ENCODE results near the gene PCDHGA3.
"Not testable (repeated sequence)": the region's sequence is repeated elsewhere in the genome, so short reads cannot be mapped to it uniquely, and the experiment has no call there.

The PCDHGA3 gene

DNA sequence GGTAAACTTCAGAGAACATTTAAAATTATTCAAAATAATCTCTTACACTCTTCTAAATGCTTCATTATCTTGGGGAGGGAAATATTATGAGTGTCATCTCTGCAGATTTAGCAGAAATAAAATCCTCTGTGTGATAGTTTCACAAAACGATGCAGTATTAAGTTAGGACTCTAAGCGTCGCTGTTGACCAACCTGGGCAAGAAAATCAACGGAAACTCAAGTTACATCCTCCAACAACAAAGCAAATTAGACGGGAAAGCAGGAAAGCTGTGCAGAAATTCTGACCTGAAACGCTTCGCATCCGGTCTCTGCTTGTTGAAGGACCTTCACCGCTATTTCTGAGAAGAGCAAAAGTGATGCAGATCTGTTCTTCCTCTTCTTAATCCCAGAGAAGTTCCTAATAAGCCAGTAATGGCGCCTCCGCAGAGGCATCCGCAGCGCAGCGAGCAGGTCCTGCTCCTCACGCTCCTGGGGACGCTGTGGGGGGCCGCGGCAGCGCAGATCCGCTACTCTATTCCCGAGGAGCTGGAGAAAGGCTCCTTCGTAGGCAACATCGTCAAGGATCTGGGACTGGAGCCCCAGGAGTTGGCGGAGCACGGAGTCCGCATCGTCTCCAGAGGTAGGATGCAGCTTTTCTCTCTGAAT, 30.2 kb downstream of the PCDHGA3 start, which contains the start of gene PCDHGA6:
PCDHGA6 (plus strand) TSS at position 219 of the 645 bp plus-strand sequence; CDS start at position 412, 193 bp downstream.
- H3K27me3 ChIP-seq: no peaks in the 10 kb centered on the region
- H3K4me3 ChIP-seq (ENCODE audit: low read depth, low read length): no peak within 1 kb of the TSS
- no peaks in the 10 kb centered on the region for H3K4me1 ChIP-seq
- DNase-seq: no peak
- peaks cover 2% of the 10 kb centered on the region; the same call in 1 of the 2 replicates for H3K9me3 ChIP-seq
- TF ChIP-seq, protein P1, sequence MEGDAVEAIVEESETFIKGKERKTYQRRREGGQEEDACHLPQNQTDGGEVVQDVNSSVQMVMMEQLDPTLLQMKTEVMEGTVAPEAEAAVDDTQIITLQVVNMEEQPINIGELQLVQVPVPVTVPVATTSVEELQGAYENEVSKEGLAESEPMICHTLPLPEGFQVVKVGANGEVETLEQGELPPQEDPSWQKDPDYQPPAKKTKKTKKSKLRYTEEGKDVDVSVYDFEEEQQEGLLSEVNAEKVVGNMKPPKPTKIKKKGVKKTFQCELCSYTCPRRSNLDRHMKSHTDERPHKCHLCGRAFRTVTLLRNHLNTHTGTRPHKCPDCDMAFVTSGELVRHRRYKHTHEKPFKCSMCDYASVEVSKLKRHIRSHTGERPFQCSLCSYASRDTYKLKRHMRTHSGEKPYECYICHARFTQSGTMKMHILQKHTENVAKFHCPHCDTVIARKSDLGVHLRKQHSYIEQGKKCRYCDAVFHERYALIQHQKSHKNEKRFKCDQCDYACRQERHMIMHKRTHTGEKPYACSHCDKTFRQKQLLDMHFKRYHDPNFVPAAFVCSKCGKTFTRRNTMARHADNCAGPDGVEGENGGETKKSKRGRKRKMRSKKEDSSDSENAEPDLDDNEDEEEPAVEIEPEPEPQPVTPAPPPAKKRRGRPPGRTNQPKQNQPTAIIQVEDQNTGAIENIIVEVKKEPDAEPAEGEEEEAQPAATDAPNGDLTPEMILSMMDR (IDR thresholded peaks at IDR 0.05; ENCODE audit: low read depth, low read length): no peak
- peaks cover 29% of the 10 kb centered on the region for H3K36me3 ChIP-seq

DNA sequence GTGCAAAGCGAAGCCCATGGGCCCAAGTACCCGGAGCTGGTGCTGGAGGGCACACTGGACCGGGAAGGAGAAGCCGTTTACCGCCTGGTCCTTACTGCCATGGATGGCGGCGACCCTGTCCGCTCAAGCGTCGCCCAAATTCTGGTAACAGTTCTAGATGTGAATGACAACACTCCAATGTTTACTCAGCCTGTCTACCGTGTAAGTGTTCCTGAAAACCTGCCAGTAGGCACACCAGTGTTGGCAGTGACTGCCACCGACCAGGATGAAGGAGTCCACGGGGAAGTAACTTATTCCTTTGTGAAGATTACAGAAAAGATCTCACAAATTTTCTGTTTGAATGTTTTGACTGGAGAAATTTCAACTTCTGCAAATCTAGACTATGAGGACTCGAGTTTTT, 31.0 kb downstream of the PCDHGA3 start:
- Histone ChIP-seq H3K4me1 (no peaks in the 10 kb centered on the region), H3K27me3 (no peaks in the 10 kb centered on the region), H3K9me3 (peaks cover 2% of the 10 kb centered on the region; the same call in 1 of the 2 replicates), H3K4me3 (ENCODE audit: low read depth, low read length) (no peak overlapping the region), H3K36me3 (peaks cover 29% of the 10 kb centered on the region)
- TF ChIP-seq, protein P1 (IDR thresholded peaks at IDR 0.05; ENCODE audit: low read depth, low read length): no peak
- DNase-seq: no peak

DNA sequence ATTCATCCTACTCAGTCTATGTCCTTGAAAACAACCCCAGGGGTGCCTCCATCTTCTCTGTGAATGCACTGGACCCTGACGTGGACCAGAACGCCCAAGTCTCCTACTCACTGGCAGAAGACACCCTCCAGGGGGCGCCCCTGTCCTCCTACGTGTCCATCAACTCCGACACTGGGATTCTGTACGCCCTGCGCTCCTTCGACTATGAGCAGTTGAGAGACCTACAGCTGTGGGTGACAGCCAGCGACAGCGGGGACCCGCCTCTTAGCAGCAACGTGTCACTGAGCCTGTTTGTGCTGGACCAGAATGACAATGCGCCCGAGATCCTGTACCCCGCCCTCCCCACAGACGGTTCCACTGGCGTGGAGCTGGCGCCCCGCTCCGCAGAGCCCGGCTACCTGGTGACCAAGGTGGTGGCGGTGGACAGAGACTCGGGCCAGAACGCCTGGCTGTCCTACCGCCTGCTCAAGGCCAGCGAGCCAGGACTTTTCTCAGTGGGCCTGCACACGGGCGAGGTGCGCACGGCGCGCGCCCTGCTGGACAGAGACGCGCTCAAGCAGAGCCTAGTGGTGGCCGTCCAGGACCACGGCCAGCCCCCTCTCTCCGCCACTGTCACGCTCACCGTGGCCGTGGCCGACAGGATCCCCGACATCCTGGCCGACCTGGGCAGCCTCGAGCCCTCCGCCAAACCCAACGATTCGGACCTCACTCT, 32.0 kb downstream of the PCDHGA3 start:
- not testable (repeated sequence) for H3K4me3 ChIP-seq (ENCODE audit: low read depth, low read length); DNase-seq; H3K4me1 ChIP-seq; H3K9me3 ChIP-seq; H3K27me3 ChIP-seq
- H3K36me3 ChIP-seq: peaks cover 25% of the 10 kb centered on the region

DNA sequence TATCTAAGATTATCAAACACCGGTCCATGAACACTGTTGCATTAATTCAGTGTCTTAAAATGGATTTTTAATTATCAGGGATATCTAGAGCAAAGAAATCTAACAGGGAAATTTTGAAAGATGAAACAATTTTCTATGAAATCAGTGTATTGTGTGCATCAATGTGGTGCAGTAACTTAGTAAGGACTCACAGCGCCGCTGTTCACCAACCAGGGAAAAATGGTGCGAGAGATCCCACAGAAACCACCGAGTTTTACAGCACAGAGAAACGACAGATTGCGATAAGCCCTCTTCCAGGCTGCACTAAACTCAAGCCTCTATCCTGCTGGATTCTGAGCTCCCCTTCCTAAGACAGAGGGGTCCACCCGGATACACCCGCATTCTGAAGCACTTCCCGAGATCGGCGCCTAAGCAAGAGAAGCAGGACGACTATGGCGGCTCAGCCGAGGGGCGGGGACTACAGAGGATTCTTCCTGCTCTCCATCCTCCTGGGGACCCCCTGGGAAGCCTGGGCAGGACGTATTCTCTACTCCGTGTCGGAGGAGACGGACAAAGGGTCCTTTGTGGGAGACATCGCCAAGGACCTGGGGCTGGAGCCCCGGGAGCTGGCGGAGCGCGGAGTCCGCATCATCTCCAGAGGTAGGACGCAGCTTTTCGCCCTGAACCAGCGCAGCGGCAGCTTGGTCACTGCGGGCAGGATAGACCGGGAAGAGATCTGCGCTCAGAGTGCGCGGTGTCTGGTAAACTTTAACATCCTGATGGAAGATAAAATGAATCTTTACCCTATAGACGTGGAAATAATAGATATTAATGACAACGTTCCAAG, 39.1 kb downstream of the PCDHGA3 start, which contains the start of gene PCDHGA7:
PCDHGA7 (plus strand) TSS at position 274 of the 826 bp plus-strand sequence; CDS start at position 432, 158 bp downstream.
- Histone ChIP-seq H3K9me3 (no peaks in the 10 kb centered on the region; the same call in 1 of the 2 replicates), H3K36me3 (peaks cover 12% of the 10 kb centered on the region), H3K27me3 (no peaks in the 10 kb centered on the region), H3K4me3 (ENCODE audit: low read depth, low read length) (no peak within 1 kb of the TSS), H3K4me1 (no peaks in the 10 kb centered on the region)
- TF ChIP-seq, protein P1 (IDR thresholded peaks at IDR 0.05; ENCODE audit: low read depth, low read length): no peak
- no peak for DNase-seq

DNA sequence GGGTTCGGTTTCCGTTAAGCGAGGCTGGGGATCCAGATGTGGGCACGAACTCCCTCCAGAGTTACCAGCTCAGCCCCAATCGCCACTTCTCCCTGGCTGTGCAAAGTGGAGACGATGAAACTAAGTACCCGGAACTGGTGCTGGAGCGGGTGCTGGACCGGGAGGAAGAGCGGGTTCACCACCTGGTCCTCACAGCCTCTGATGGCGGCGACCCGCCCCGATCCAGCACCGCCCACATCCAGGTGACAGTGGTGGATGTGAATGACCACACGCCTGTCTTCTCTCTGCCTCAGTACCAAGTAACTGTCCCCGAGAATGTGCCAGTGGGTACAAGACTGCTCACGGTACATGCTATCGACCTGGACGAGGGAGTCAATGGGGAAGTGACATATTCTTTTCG, 39.7 kb downstream of the PCDHGA3 start:
- no peaks in the 10 kb centered on the region for H3K4me1 ChIP-seq
- H3K27me3 ChIP-seq: no peaks in the 10 kb centered on the region
- no peaks in the 10 kb centered on the region; the same call in 1 of the 2 replicates for H3K9me3 ChIP-seq
- peaks cover 12% of the 10 kb centered on the region for H3K36me3 ChIP-seq
- no peak overlapping the region for H3K4me3 ChIP-seq (ENCODE audit: low read depth, low read length)
- TF ChIP-seq, protein P1 (IDR thresholded peaks at IDR 0.05; ENCODE audit: low read depth, low read length): no peak
- DNase-seq: no peak

Measured in BE2C (cell line).